Neuron (in vitro differentiated cells): ENCODE measurements around the gene CHST11.

Source experiments
- H2AFZ ChIP-seq: one replicate; pipeline ENCODE4 v1.6.1; 2013; ENCODE audit warnings: low read depth, mild to moderate bottlenecking, inconsistent platforms, low read length, moderate library complexity
- H3K27me3 ChIP-seq: one replicate; pipeline ENCODE4 v1.6.1; 2013; ENCODE audit warnings: low read length; ENCODE audit not compliant: insufficient read depth
- H3K36me3 ChIP-seq: one replicate; pipeline ENCODE4 v1.6.1; 2013; ENCODE audit warnings: low read length; ENCODE audit not compliant: insufficient read depth
- H3K4me1 ChIP-seq: one replicate; pipeline ENCODE4 v1.6.1; 2013; ENCODE audit warnings: low read length; ENCODE audit not compliant: insufficient read depth
- H3K4me3 ChIP-seq: 2 replicates; pipeline ENCODE4 v1.5.1; 2013; ENCODE audit warnings: mild to moderate bottlenecking, low read length, moderate library complexity
- H3K9me3 ChIP-seq: one replicate; pipeline ENCODE4 v1.6.1; 2013; ENCODE audit warnings: low read length

The CHST11 gene

DNA sequence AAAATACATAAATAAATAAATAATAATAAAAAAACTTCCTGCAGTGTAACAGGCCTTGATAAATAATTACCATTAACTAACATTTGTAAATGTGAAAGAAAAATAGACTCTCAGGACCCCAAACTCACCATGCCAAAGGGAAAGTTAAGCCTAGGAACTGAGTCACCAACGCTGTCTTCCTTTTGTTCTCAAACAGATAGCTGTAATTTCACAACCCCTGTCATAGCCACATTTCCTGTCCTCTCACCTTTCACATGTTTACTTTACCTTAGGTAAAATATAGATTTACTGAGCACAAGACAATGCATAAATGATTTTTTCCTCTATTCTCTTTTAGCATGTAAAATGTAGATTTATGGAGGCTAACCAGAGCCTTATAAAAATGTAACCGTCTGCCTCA lies 35.9 kb upstream of the CHST11 start:
- peaks cover 3% of the 10 kb centered on the region for H3K27me3 ChIP-seq
- no peak overlapping the region for H3K4me3 ChIP-seq
- H3K9me3 ChIP-seq = no peaks in the 10 kb centered on the region

DNA sequence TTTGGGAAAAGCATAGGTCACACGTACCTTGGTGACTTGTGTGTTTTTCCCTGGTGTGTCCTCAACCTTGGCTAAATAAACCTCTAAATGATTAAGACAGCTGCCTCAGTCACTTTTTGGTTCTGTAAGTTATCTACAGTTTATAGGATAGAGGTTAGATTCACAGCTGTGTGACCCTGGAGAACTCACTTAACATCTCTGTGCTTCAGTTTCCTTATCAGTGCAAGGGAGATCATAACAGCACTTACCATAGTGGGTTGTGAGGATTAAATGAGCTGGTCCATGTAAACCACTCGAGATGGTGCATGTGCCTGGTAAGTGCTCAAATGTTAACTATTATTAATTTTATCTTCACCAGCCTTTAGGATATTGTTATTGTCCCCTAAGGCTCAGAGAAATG lies 35.4 kb upstream of the CHST11 start:
- no peak overlapping the region for H2AFZ ChIP-seq
- H3K9me3 ChIP-seq = no peaks in the 10 kb centered on the region
- no peaks in the 10 kb centered on the region for H3K4me1 ChIP-seq
- no peak overlapping the region for H3K4me3 ChIP-seq
- H3K27me3 ChIP-seq = peaks cover 2% of the 10 kb centered on the region
- no peaks in the 10 kb centered on the region for H3K36me3 ChIP-seq

More for the DNA sequence above, 35.9 kb upstream of the CHST11 start:
- no peaks in the 10 kb centered on the region for H3K4me1 ChIP-seq
- H2AFZ ChIP-seq = no peak overlapping the region
- no peaks in the 10 kb centered on the region for H3K36me3 ChIP-seq

DNA sequence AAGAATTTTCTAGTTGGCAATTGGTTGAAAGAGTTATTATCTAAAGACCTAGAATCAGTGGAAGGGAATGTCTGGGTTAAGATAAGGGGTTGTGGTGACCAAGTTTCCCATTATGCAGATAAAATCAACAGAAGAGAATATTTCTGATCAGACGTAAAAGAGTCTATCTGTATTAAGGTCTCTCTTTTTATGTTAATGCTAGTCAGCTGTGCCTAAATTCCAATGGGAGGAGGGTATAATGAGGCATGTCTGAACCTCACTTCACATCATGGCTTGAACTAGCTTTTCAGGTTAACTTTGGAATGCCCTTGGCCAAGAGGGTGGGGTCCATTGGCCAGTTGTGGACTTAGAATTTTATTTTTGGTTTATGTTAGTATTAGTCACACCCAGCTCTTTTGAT lies 34.3 kb upstream of the CHST11 start:
- Histone ChIP-seq H3K4me3 (no peak overlapping the region), H3K27me3 (no peaks in the 10 kb centered on the region), H3K4me1 (no peaks in the 10 kb centered on the region), H2AFZ (no peak overlapping the region), H3K36me3 (no peaks in the 10 kb centered on the region), H3K9me3 (no peaks in the 10 kb centered on the region)

DNA sequence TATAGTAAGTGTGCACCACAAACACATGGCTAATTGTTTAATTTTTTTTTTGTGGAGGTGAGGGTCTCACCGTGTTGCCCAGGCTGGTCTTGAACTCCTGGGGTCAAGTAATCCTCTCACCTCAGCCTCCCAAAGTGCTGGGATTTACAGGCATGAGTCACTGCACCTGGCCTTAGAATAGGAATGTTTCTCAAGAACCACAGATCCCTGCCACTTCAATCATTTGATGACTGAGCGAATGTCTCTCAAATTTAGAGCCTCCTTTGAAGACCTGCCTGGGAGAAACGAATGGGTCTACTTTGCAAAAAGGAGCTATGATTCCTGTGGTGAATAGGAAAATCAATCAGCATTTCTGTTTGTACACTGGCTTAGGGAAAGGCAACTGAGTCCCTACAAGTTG lies 33.5 kb upstream of the CHST11 start:
- Histone ChIP-seq H3K4me1 (no peaks in the 10 kb centered on the region), H2AFZ (no peak overlapping the region), H3K36me3 (no peaks in the 10 kb centered on the region), H3K27me3 (no peaks in the 10 kb centered on the region), H3K4me3 (no peak overlapping the region), H3K9me3 (no peaks in the 10 kb centered on the region)

DNA sequence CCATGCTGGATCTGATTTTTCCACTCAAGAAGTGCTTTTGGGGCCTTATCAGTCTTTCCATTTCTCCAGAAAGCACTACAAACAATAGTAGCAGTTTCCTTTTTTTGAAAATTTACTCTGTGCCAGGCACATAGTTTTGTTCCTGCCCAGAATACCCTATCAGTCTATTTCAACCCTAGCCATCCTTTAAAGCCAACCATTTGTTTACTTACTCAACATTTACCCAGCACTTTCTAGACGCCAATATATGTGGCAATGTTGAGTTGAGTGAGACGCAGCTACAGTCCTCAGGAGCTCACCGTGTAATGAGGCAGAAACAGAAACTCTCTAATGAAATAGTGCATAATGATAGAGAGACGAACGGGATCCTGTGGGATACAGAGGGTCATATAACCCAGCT lies 32.9 kb upstream of the CHST11 start:
- H2AFZ ChIP-seq = no peak overlapping the region
- H3K27me3 ChIP-seq = no peaks in the 10 kb centered on the region
- no peaks in the 10 kb centered on the region for H3K4me1 ChIP-seq
- H3K4me3 ChIP-seq = no peak overlapping the region
- no peaks in the 10 kb centered on the region for H3K9me3 ChIP-seq
- no peaks in the 10 kb centered on the region for H3K36me3 ChIP-seq

DNA sequence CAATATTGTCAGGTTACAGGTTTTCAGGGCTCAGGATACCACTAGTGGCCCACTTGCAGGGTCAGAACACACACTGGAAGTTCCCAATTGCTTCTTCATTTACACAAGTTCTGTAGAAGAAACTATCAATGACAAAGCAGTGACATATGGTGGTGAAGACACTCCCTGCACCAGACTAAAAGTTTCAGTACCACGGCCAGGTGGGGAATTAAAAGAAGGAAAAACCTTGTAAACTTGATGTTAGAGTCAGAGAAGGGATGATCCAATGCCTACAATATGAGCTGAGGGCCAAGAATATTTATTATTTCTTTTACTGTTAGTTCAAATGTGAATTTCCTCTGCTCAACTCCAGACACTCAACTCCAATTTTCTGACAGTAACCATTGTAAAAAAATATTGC lies 31.8 kb upstream of the CHST11 start:
- Histone ChIP-seq H3K36me3 (no peaks in the 10 kb centered on the region), H3K4me1 (no peaks in the 10 kb centered on the region), H3K27me3 (no peaks in the 10 kb centered on the region), H2AFZ (no peak overlapping the region), H3K4me3 (no peak overlapping the region), H3K9me3 (no peaks in the 10 kb centered on the region)

DNA sequence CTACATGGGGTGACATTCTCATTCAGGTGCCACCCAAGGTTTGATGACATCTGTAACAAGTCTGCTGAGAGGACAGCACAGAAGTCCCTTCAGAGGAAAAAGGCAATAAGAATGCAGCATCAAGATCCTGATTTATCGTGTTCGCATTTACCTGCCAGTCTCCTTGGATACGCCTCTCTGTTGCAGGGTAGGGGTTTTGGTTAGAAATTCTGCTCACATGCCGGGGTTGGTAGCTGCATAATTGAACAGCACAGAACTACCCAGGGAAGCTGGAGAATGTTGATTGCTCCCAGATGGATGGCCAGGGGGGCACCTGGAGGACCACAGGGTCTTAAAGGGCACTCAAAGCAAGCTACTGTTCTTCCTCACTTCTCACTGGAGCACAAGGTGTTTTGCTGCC lies 31.1 kb upstream of the CHST11 start:
- no peak overlapping the region for H3K4me3 ChIP-seq
- no peaks in the 10 kb centered on the region for H3K9me3 ChIP-seq
- no peaks in the 10 kb centered on the region for H3K36me3 ChIP-seq
- no peaks in the 10 kb centered on the region for H3K4me1 ChIP-seq
- H2AFZ ChIP-seq = no peak overlapping the region
- H3K27me3 ChIP-seq = no peaks in the 10 kb centered on the region

GRCh38 chr12:104426926-104427546 lies 29.7 kb upstream of the CHST11 start:
- Histone ChIP-seq H3K9me3 (no peaks in the 10 kb centered on the region), H3K4me1 (no peaks in the 10 kb centered on the region), H3K36me3 (no peaks in the 10 kb centered on the region), H3K4me3 (no peak overlapping the region), H3K27me3 (peaks cover 3% of the 10 kb centered on the region), H2AFZ (no peak overlapping the region)

GRCh38 chr12:104427547-104427938 lies 29.2 kb upstream of the CHST11 start:
- Histone ChIP-seq H3K27me3 (peaks cover 3% of the 10 kb centered on the region), H3K9me3 (no peaks in the 10 kb centered on the region), H3K36me3 (no peaks in the 10 kb centered on the region), H3K4me3 (no peak overlapping the region), H2AFZ (no peak overlapping the region), H3K4me1 (no peaks in the 10 kb centered on the region)

DNA sequence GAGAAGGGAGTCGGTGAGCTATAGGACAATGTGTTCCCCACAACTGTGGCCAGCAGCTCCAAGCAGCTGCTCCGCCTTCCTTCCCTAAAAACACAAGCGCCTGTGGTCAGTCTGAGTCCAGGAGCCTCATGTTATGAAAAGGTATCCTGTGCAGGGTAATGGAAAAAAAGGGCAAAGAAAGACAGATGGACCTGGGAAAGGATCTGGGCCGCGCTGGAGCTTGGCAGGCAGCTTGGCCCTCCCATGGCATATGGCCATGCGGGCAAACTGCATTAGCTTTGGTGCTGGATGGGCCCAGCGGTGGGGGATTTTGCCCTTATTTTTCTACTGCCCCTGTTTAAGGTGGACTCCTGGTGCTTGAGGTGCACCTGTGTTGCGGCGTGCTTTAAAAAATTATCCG lies 23.7 kb upstream of the CHST11 start:
- H2AFZ ChIP-seq = no peak overlapping the region
- no peaks in the 10 kb centered on the region for H3K9me3 ChIP-seq
- H3K4me3 ChIP-seq = no peak overlapping the region
- H3K27me3 ChIP-seq = peaks cover 5% of the 10 kb centered on the region
- H3K36me3 ChIP-seq = no peaks in the 10 kb centered on the region
- H3K4me1 ChIP-seq = peaks cover under 1% of the 10 kb centered on the region

GRCh38 chr12:104434129-104434528 lies 22.6 kb upstream of the CHST11 start:
- no peak overlapping the region for H2AFZ ChIP-seq

GRCh38 chr12:104435175-104435574 lies 21.6 kb upstream of the CHST11 start:
- H3K27me3 ChIP-seq = peaks cover 5% of the 10 kb centered on the region
- H3K4me3 ChIP-seq = no peak overlapping the region
- no peaks in the 10 kb centered on the region for H3K36me3 ChIP-seq
- no peak overlapping the region for H2AFZ ChIP-seq
- peaks cover 7% of the 10 kb centered on the region for H3K4me1 ChIP-seq
- no peaks in the 10 kb centered on the region for H3K9me3 ChIP-seq

More at GRCh38 chr12:104434129-104434528, 22.6 kb upstream of the CHST11 start:
- H3K9me3 ChIP-seq = no peaks in the 10 kb centered on the region
- H3K36me3 ChIP-seq = no peaks in the 10 kb centered on the region
- peaks cover 7% of the 10 kb centered on the region for H3K4me1 ChIP-seq
- H3K4me3 ChIP-seq = no peak overlapping the region
- peaks cover 5% of the 10 kb centered on the region for H3K27me3 ChIP-seq

GRCh38 chr12:104435765-104436164 lies 21.0 kb upstream of the CHST11 start:
- Histone ChIP-seq H2AFZ (no peak overlapping the region), H3K4me3 (no peak overlapping the region), H3K27me3 (peaks cover 5% of the 10 kb centered on the region), H3K36me3 (no peaks in the 10 kb centered on the region), H3K4me1 (peaks cover 7% of the 10 kb centered on the region), H3K9me3 (no peaks in the 10 kb centered on the region)

DNA sequence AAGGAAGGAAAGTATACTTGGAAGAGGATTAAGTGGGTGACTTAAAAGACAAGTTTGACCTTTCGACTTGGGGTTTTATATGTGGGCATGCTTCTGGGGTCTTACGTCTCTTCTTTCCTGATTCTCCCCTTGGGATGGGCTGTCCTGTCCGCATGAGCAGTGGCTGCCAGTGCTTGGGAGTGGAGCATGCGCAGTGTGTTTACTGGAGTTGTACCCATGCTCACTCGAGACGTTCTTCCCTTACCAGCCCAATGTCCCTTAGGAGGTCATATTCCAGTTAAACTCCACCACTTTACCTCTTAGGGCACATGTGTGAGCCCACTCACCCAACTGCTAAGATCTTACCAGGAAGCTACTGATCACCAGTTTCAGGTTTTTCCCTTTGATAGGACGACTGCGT lies 20.0 kb upstream of the CHST11 start:
- peaks cover 7% of the 10 kb centered on the region for H3K27me3 ChIP-seq
- H2AFZ ChIP-seq = no peak overlapping the region
- no peaks in the 10 kb centered on the region for H3K9me3 ChIP-seq
- H3K36me3 ChIP-seq = no peaks in the 10 kb centered on the region
- peaks cover 7% of the 10 kb centered on the region for H3K4me1 ChIP-seq
- H3K4me3 ChIP-seq = no peak overlapping the region
